DND-41 (cell line): Measurements from ENCODE around the gene S100PBP.

Experiments used
- EZH2 ChIP-seq: IDR thresholded peaks from 3 replicates; pipeline ENCODE4 v1.6.1; 2012; ENCODE audit warnings: borderline replicate concordance, low read depth, mild to moderate bottlenecking, moderate library complexity, low read length, inconsistent platforms; ENCODE audit not compliant: severe bottlenecking
- TF ChIP-seq, protein P1 (sequence below): IDR thresholded peaks from 2 replicates; pipeline ENCODE4 v1.5.1; 2012; ENCODE audit warnings: borderline replicate concordance, low read length, moderate library complexity, mild to moderate bottlenecking; ENCODE audit not compliant: poor library complexity, severe bottlenecking; ENCODE audit errors: extremely low read depth

- no peak for TF ChIP-seq EZH2
- TF ChIP-seq, protein P1, sequence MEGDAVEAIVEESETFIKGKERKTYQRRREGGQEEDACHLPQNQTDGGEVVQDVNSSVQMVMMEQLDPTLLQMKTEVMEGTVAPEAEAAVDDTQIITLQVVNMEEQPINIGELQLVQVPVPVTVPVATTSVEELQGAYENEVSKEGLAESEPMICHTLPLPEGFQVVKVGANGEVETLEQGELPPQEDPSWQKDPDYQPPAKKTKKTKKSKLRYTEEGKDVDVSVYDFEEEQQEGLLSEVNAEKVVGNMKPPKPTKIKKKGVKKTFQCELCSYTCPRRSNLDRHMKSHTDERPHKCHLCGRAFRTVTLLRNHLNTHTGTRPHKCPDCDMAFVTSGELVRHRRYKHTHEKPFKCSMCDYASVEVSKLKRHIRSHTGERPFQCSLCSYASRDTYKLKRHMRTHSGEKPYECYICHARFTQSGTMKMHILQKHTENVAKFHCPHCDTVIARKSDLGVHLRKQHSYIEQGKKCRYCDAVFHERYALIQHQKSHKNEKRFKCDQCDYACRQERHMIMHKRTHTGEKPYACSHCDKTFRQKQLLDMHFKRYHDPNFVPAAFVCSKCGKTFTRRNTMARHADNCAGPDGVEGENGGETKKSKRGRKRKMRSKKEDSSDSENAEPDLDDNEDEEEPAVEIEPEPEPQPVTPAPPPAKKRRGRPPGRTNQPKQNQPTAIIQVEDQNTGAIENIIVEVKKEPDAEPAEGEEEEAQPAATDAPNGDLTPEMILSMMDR = no peak
Measured at GRCh38 chr1:32881291-32881690, 63.8 kb downstream of the S100PBP start.
